Natural killer cell (primary cell): ENCODE results near the gene SPRR2A. TPM values are rescaled to one million over a fixed set of nuclear protein-coding genes. Genes with fewer than 3 reads are reported as not detected.
"Not testable (repeated sequence)": the region's sequence is repeated elsewhere in the genome, so short reads cannot be mapped to it uniquely, and the experiment has no call there.

Experiments
- ATAC-seq, 3 donors: fragments of 150-1000 bp in 2 of 3; fragments of 200-7000 bp in 1 of 3; cut with Tn5 transposase; 1 replicate in 1 of 3; 2 replicates in 2 of 3; pipeline ENCODE4 v1.10.0; 2021; ENCODE audit warnings: mild to moderate bottlenecking in 2 of 3, moderate library complexity in 2 of 3
- DNase-seq, 2 donors: peaks; one replicate each; pipeline versions ENCODE4 v3.0.0 to v3.0.0-alpha.2; 2013 to 2021; ENCODE audit warnings: mixed read lengths in 1 of 2
- H3K27ac ChIP-seq: one replicate; pipeline ENCODE4 v1.5.1; 2013; ENCODE audit warnings: mild to moderate bottlenecking, low read length
- H3K27me3 ChIP-seq: one replicate; pipeline ENCODE4 v1.6.1; 2013; ENCODE audit warnings: low read length; ENCODE audit not compliant: control insufficient read depth, insufficient read depth
- H3K36me3 ChIP-seq: one replicate; pipeline ENCODE4 v1.6.1; 2013; ENCODE audit warnings: low read length; ENCODE audit not compliant: control insufficient read depth, insufficient read depth
- H3K4me1 ChIP-seq: one replicate; pipeline ENCODE4 v1.6.1; 2013; ENCODE audit warnings: low read length; ENCODE audit not compliant: control insufficient read depth, insufficient read depth
- H3K4me3 ChIP-seq: one replicate; pipeline ENCODE4 v1.5.1; 2013; ENCODE audit warnings: low read length
- H3K9me3 ChIP-seq: one replicate; pipeline ENCODE4 v1.6.1; 2013; ENCODE audit warnings: low read length; ENCODE audit not compliant: control insufficient read depth, insufficient read depth
- H3K27ac Mint-ChIP-seq, 2 donors: one replicate each; pipeline ENCODE4 v1.8.0; 2022; ENCODE audit warnings: mild to moderate bottlenecking in 2 of 2, mixed read lengths in 2 of 2, moderate library complexity in 1 of 2
- H3K27me3 Mint-ChIP-seq, 2 donors: one replicate each; pipeline ENCODE4 v1.8.0; 2022; ENCODE audit warnings: low read depth in 2 of 2, mixed read lengths in 2 of 2
- H3K36me3 Mint-ChIP-seq: one replicate; pipeline ENCODE4 v1.8.0; 2022; ENCODE audit warnings: mixed read lengths
- H3K4me1 Mint-ChIP-seq, 2 donors: one replicate each; pipeline ENCODE4 v1.8.0; 2022; ENCODE audit warnings: mixed read lengths in 2 of 2
- H3K4me3 Mint-ChIP-seq: one replicate; pipeline ENCODE4 v1.8.0; 2022; ENCODE audit warnings: mild to moderate bottlenecking, moderate library complexity, mixed read lengths
- H3K9me3 Mint-ChIP-seq, 2 donors: one replicate each; pipeline ENCODE4 v1.8.0; 2022; ENCODE audit warnings: mixed read lengths in 2 of 2
- CTCF ChIP-seq: fragments of 200-600 bp; IDR thresholded peaks from one replicate; pipeline ENCODE4 v1.8.0; 2022; ENCODE audit warnings: antibody characterized with exemption
- WGBS: methylation state at CpG from one replicate; pipeline ENCODE4 v1.1.7; 2013; ENCODE audit warnings: missing lambda C conversion rate; ENCODE audit not compliant: insufficient coverage; 5-methylcytosine and 5-hydroxymethylcytosine counted together
- intact Hi-C: fragments of 100-400 bp; cut with micrococcal nuclease; formaldehyde crosslinking; loops from one replicate; pipeline ENCODE4 v1.14.2; 2022
- total RNA-seq, 4 donors: library from RNA; stranded (reverse); fragments of 120-200 nt in 1 of 4; gene quantifications; one replicate each; pipeline versions ENCODE4 v1.2.3 to v1.2.4, GENCODE V29; 2013 to 2022

SPRR2A gene
- total RNA-seq, 3 donors from 2014 or later (not counting 1 experiment from before 2014, with no cell fraction given), result not detected

DNA sequence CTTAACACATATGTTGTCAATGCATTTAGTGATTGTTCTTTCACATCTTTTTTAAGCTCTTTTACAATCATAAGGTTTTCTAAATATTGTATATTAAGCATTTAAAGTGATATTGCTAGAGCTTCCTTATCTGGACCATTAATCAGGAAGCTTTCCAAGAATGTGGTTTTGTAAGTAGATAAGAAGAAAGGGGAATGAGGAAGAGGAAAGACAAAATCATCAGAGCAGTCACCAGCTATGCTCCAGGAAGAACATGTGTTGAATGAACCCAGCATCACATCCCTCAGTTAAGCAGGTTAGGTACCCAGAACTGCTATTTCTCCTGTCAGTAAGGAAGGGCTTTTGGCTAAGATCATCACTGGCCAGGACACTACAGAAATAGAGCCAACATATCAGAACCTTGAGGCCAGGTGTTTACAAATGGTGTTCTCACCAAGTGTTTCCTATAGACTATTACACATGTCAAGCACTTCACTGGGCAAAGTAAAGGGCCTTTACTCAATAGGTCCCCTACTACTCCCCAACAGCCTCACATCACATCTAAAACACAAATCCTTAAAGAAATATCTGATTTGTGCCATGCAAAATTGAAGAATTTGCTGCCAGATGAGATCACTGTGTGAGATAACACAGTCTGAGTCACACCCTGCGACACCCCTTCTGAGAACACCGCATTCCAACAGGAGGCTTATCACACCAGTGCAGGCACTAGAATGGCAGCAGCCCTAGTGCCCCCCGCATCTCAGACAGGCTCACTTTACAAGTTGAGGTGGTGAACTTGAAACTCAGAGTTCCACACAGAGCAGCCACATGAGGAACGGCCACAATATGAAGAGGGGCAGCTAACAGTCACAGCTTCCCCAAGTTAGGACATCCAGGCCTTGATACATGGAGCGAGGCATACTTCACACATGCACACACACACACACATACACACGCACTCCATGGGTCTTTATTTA is 1.8 kb upstream of the SPRR2A start:
- WGBS, result 57% methylated on average over 6 of the region's 6 CpGs
- TF ChIP-seq CTCF, result no peak
- no peak overlapping the region for H3K4me3 ChIP-seq
- no peaks in the 10 kb centered on the region for H3K9me3 Mint-ChIP-seq
- no peak overlapping the region for H3K27ac Mint-ChIP-seq
- no peaks in the 10 kb centered on the region for H3K4me1 ChIP-seq
- intact Hi-C loops, result no loop called here
- DNase-seq, result no peak
- no peaks in the 10 kb centered on the region for H3K4me1 Mint-ChIP-seq
- peaks cover 14 to 44% of the 10 kb centered on the region in 2 donors for H3K27me3 Mint-ChIP-seq
- no peaks in the 10 kb centered on the region for H3K36me3 ChIP-seq
- H3K27ac ChIP-seq, result no peak overlapping the region
- H3K4me3 Mint-ChIP-seq, result no peak overlapping the region
- H3K36me3 Mint-ChIP-seq, result no peaks in the 10 kb centered on the region
- no peaks in the 10 kb centered on the region for H3K9me3 ChIP-seq
- no peaks in the 10 kb centered on the region for H3K27me3 ChIP-seq
- no peak for ATAC-seq

- no peaks in the 10 kb centered on the region for H3K4me1 ChIP-seq
- no peaks in the 10 kb centered on the region for H3K9me3 Mint-ChIP-seq
- no peaks in the 10 kb centered on the region for H3K27me3 ChIP-seq
- no peak overlapping the region for H3K27ac Mint-ChIP-seq
- no CpG with 5 or more reads among the region's 2 CpGs for WGBS
- DNase-seq (no peak), ATAC-seq (no peak)
- no peak overlapping the region for H3K4me3 ChIP-seq
- H3K27ac ChIP-seq, result no peak overlapping the region
- TF ChIP-seq CTCF, result no peak
- peaks cover 14 to 53% of the 10 kb centered on the region in 2 donors for H3K27me3 Mint-ChIP-seq
- H3K9me3 ChIP-seq, result no peaks in the 10 kb centered on the region
- H3K36me3 ChIP-seq, result no peaks in the 10 kb centered on the region
- H3K4me3 Mint-ChIP-seq, result no peak overlapping the region
- no peaks in the 10 kb centered on the region for H3K36me3 Mint-ChIP-seq
- H3K4me1 Mint-ChIP-seq, result no peaks in the 10 kb centered on the region
- intact Hi-C loops, result no loop called here
These were observed 842 bp upstream of the SPRR2A start for GRCh38 chr1:153058154-153058553.

- H3K9me3 ChIP-seq, H3K27me3 ChIP-seq, H3K4me3 Mint-ChIP-seq, H3K36me3 ChIP-seq, intact Hi-C loops, H3K27ac ChIP-seq, H3K4me1 ChIP-seq, H3K4me1 Mint-ChIP-seq, DNase-seq, H3K27ac Mint-ChIP-seq, H3K4me3 ChIP-seq, ATAC-seq, H3K9me3 Mint-ChIP-seq, H3K36me3 Mint-ChIP-seq: not testable (repeated sequence)
- 60% methylated on average over 3 of the region's 3 CpGs for WGBS
- peaks cover 15 to 65% of the 10 kb centered on the region in 2 donors for H3K27me3 Mint-ChIP-seq
These were observed 1.2 kb downstream of the SPRR2A start for GRCh38 chr1:153056111-153056510.

- no peaks in the 10 kb centered on the region for H3K9me3 Mint-ChIP-seq
These were observed 8.1 kb downstream of the SPRR2A start for GRCh38 chr1:153049211-153049610.

More at GRCh38 chr1:153049211-153049610, 8.1 kb downstream of the SPRR2A start:
- intact Hi-C loops, result no loop called here
- Histone ChIP-seq H3K9me3 (no peaks in the 10 kb centered on the region), H3K27ac (no peak overlapping the region), H3K27me3 (no peaks in the 10 kb centered on the region), H3K4me3 (no peak overlapping the region), H3K4me1 (no peaks in the 10 kb centered on the region), H3K36me3 (no peaks in the 10 kb centered on the region)
- ATAC-seq (peak in 1 of 3 donors; percentile 32), DNase-seq (no peak)
- no peak for TF ChIP-seq CTCF
- H3K4me1 Mint-ChIP-seq, result no peaks in the 10 kb centered on the region
- 96% methylated on average over 2 of the region's 2 CpGs for WGBS
- H3K27me3 Mint-ChIP-seq, result peaks cover 18 to 63% of the 10 kb centered on the region in 2 donors
- no peak overlapping the region for H3K4me3 Mint-ChIP-seq
- no peak overlapping the region for H3K27ac Mint-ChIP-seq
- no peaks in the 10 kb centered on the region for H3K36me3 Mint-ChIP-seq
